Measurements from ENCODE around the gene C1GALT1. TPM values are rescaled to one million over a fixed set of nuclear protein-coding genes. Genes with fewer than 3 reads are reported as not detected.

C1GALT1 gene
- total and polyA plus RNA-seq, 2 donors (not counting 1 experiment from before 2014, with no cell fraction given) = 12.4 to 66.8 TPM

- Mint-ChIP-seq H3K4me3 (no peak overlapping the region), H3K27ac (no peak overlapping the region), H3K27me3 (no peaks in the 10 kb centered on the region), H3K4me1 (peaks cover 5% of the 10 kb centered on the region), H3K9me3 (ENCODE audit: insufficient read depth) (no peaks in the 10 kb centered on the region)
- Histone ChIP-seq H2AFZ (ENCODE audit: insufficient read depth, low read depth, low read length, poor library complexity, severe bottlenecking) (no peak overlapping the region), H3K4me1 (ENCODE audit: control insufficient read depth in 2 of 2, insufficient read depth in 2 of 2, low read length in 2 of 2) (peaks cover 5 to 6% of the 10 kb centered on the region in 2 donors), H3K4me2 (replicated peaks; ENCODE audit: low read depth, low read length, poor library complexity, severe bottlenecking) (no peak overlapping the region), H3K4me3 (ENCODE audit: control extremely low read depth in 1 of 5, extremely low read depth in 1 of 5, insufficient read depth in 1 of 5, low read depth in 2 of 5, low read length in 4 of 5) (no peak overlapping the region), H3K27me3 (replicated peaks in 1 of 4; ENCODE audit: control extremely low read depth in 1 of 4, control insufficient read depth in 3 of 4, insufficient read depth in 4 of 4, low read length in 3 of 4) (no peaks in the 10 kb centered on the region), H3K9ac (ENCODE audit: low read length) (no peak overlapping the region), H3K79me2 (ENCODE audit: control insufficient read depth, insufficient read depth, low read length) (no peaks in the 10 kb centered on the region), H3K9me3 (ENCODE audit: control extremely low read depth in 1 of 3, control insufficient read depth in 2 of 3, insufficient read depth in 1 of 3, low read length in 2 of 3) (peaks cover 0 to 6% (median 4%) of the 10 kb centered on the region in 3 donors), H3K36me3 (replicated peaks in 1 of 2; ENCODE audit: control extremely low read depth in 1 of 2, control insufficient read depth in 1 of 2, extremely low read depth in 1 of 2, insufficient read depth in 2 of 2, low read length in 1 of 2) (no peaks in the 10 kb centered on the region), H4K20me1 (ENCODE audit: control insufficient read depth, insufficient read depth, low read length, poor library complexity, severe bottlenecking) (no peaks in the 10 kb centered on the region), H3K27ac (ENCODE audit: low read length in 2 of 2) (no peak overlapping the region)
- no peak for TF ChIP-seq EZH2 (IDR thresholded peaks at IDR 0.05; ENCODE audit: borderline replicate concordance, insufficient read depth, low read depth, low read length, poor library complexity, severe bottlenecking)
- no peak for DNase-seq
- CTCF ChIA-PET = interaction anchor here (1.1 kb wide), 1 partner anchor 162 kb away, joined by 3 read pairs; no protein-coding TSS in a partner anchor
- POLR2A ChIA-PET = no interaction called here
- 96% methylated on average over 6 of the region's 8 CpGs for WGBS (ENCODE audit: insufficient coverage)
- intact Hi-C loops (cut with micrococcal nuclease) = no loop called here
- ATAC-seq (ENCODE audit: low read depth) = no peak
Observed at GRCh38 chr7:7265081-7266075, 83.0 kb downstream of the C1GALT1 start.

DNA sequence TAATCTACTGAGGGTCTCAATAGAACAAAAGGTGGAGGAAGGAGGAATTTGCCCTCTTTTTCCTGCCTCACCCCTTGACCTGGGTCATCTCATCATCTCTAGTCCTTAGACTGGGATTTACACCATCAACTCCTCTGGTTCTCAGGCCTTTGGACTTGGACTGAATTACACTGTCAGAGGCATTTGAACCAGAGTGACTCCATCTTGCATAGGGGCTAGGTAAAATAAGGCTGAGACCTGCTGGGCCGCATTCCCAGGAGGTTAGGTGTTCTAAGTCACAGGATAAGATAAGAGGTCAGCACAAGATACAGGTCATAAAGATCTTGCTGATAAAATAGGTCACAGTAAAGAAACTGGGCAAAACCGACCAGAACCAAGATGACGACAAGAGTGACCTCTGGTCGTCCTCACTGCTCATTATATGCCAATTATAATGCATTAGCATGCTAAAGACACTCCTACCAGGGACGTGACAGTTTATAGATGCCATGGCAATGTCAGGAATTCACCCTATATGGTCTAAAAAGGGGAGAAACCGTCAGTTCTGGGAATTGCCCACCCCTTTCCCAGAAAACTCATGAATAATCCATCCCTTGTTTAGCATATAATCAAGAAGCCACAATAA is 84.0 kb downstream of the C1GALT1 start:
- no peak overlapping the region for H3K27ac ChIP-seq (ENCODE audit: low read length in 2 of 2)
- H3K36me3 ChIP-seq (replicated peaks in 1 of 2; ENCODE audit: control extremely low read depth in 1 of 2, control insufficient read depth in 1 of 2, extremely low read depth in 1 of 2, insufficient read depth in 2 of 2, low read length in 1 of 2) = no peaks in the 10 kb centered on the region
- no peak overlapping the region for H3K4me2 ChIP-seq (replicated peaks; ENCODE audit: low read depth, low read length, poor library complexity, severe bottlenecking)
- no peak overlapping the region for H3K9ac ChIP-seq (ENCODE audit: low read length)
- H3K4me3 ChIP-seq (ENCODE audit: control extremely low read depth in 1 of 5, extremely low read depth in 1 of 5, insufficient read depth in 1 of 5, low read depth in 2 of 5, low read length in 4 of 5) = no peak overlapping the region
- no peak overlapping the region for H2AFZ ChIP-seq (ENCODE audit: insufficient read depth, low read depth, low read length, poor library complexity, severe bottlenecking)
- no peaks in the 10 kb centered on the region for H3K79me2 ChIP-seq (ENCODE audit: control insufficient read depth, insufficient read depth, low read length)
- H3K4me1 Mint-ChIP-seq = peaks cover 7% of the 10 kb centered on the region
- 94% methylated on average over 5 of the region's 6 CpGs for WGBS (ENCODE audit: insufficient coverage)
- ChIA-PET CTCF (interaction anchor here (1.1 kb wide), 1 partner anchor 163 kb away, joined by 3 read pairs; no protein-coding TSS in a partner anchor), POLR2A (no interaction called here)
- no peak overlapping the region for H3K4me3 Mint-ChIP-seq
- H3K9me3 ChIP-seq (ENCODE audit: control extremely low read depth in 1 of 3, control insufficient read depth in 2 of 3, insufficient read depth in 1 of 3, low read length in 2 of 3) = no peaks in the 10 kb centered on the region
- H4K20me1 ChIP-seq (ENCODE audit: control insufficient read depth, insufficient read depth, low read length, poor library complexity, severe bottlenecking) = no peaks in the 10 kb centered on the region
- ATAC-seq (ENCODE audit: low read depth) = no peak
- no peak overlapping the region for H3K27ac Mint-ChIP-seq
- TF ChIP-seq CTCF (IDR thresholded peaks at IDR 0.05) (no peak), EZH2 (IDR thresholded peaks at IDR 0.05; ENCODE audit: borderline replicate concordance, insufficient read depth, low read depth, low read length, poor library complexity, severe bottlenecking) (no peak)
- H3K9me3 Mint-ChIP-seq (ENCODE audit: insufficient read depth) = no peaks in the 10 kb centered on the region
- DNase-seq = no peak
- peaks cover 0 to 4% of the 10 kb centered on the region in 2 donors for H3K4me1 ChIP-seq (ENCODE audit: control insufficient read depth in 2 of 2, insufficient read depth in 2 of 2, low read length in 2 of 2)
- H3K27me3 ChIP-seq (replicated peaks in 1 of 4; ENCODE audit: control extremely low read depth in 1 of 4, control insufficient read depth in 3 of 4, insufficient read depth in 4 of 4, low read length in 3 of 4) = no peaks in the 10 kb centered on the region
- intact Hi-C loops (cut with micrococcal nuclease) = no loop called here
- no peaks in the 10 kb centered on the region for H3K27me3 Mint-ChIP-seq
